HCT116 (cell line): ENCODE results near the gene TRIM10.

ENCODE experiments used
- CTCF ChIP-seq, 3 experiments: fragments of 200-600 bp in 1 of 3; sonication (generic) in 1 of 3; IDR thresholded peaks in 2 of 3; conservative IDR thresholded peaks in 1 of 3; 2 replicates each; pipeline ENCODE4 v1.5.1; 2012 to 2017; ENCODE audit warnings: low read depth in 2 of 3, low read length in 2 of 3, antibody characterized with exemption in 1 of 3, borderline replicate concordance in 1 of 3, control low read depth in 1 of 3, mild to moderate bottlenecking in 1 of 3, mixed read lengths in 1 of 3, mixed run types in 1 of 3, moderate library complexity in 1 of 3; ENCODE audit not compliant: insufficient read depth in 1 of 3
- RAD21 ChIP-seq: IDR thresholded peaks from 2 replicates; pipeline ENCODE4 v1.6.1; 2012; ENCODE audit warnings: low read depth, mild to moderate bottlenecking

- no peak for TF ChIP-seq RAD21
- no peak for TF ChIP-seq CTCF (IDR thresholded peaks at IDR 0.05 in 2 of 3, conservative IDR thresholded peaks at IDR 0.05 in 1 of 3; ENCODE audit: borderline replicate concordance in 1 of 3, insufficient read depth in 1 of 3, low read depth in 2 of 3, low read length in 2 of 3)
These were observed 8.0 kb downstream of the TRIM10 start for GRCh38 chr6:30152910-30153610.
